NCI-H510A (cell line): ENCODE data around the gene AP5B1.
"Not testable (repeated sequence)": the region's sequence is repeated elsewhere in the genome, so short reads cannot be mapped to it uniquely, and the experiment has no call there.

Experiments used
- DNase-seq: peaks from one replicate; lab custom pipeline; 2025; lab: John Stamatoyannopoulos, UW

AP5B1 gene

GRCh38 chr11:65785319-65786007 is 4.7 kb upstream of the AP5B1 start:
- DNase-seq = no peak

- DNase-seq = no peak
Observed at GRCh38 chr11:65782816-65783228, 2.0 kb upstream of the AP5B1 start.

- no peak for DNase-seq
Observed at GRCh38 chr11:65781962-65782815, 1.4 kb upstream of the AP5B1 start.

GRCh38 chr11:65781152-65781961 is 581 bp upstream of the AP5B1 start:
- DNase-seq = no peak

GRCh38 chr11:65779919-65780769 is 632 bp downstream of the AP5B1 start:
- DNase-seq = peak; percentile 54

GRCh38 chr11:65779669-65779918 is 1.2 kb downstream of the AP5B1 start:
- DNase-seq = no peak

- no peak for DNase-seq
Observed at GRCh38 chr11:65778901-65779668, 1.7 kb downstream of the AP5B1 start.

GRCh38 chr11:65778431-65778900 is 2.3 kb downstream of the AP5B1 start:
- DNase-seq = no peak

- DNase-seq = no peak
Observed at GRCh38 chr11:65777821-65778361, 2.9 kb downstream of the AP5B1 start.

GRCh38 chr11:65777241-65777640 is 3.5 kb downstream of the AP5B1 start:
- no peak for DNase-seq

- no peak for DNase-seq
Observed at GRCh38 chr11:65776710-65777141, 4.0 kb downstream of the AP5B1 start.

- no peak for DNase-seq
Observed at GRCh38 chr11:65776196-65776595, 4.6 kb downstream of the AP5B1 start.

- DNase-seq = no peak
Observed at GRCh38 chr11:65774525-65775306, 6.1 kb downstream of the AP5B1 start.

- no peak for DNase-seq
Observed at GRCh38 chr11:65773784-65774411, 6.9 kb downstream of the AP5B1 start.

GRCh38 chr11:65771589-65772112 is 9.1 kb downstream of the AP5B1 start:
- DNase-seq = no peak

GRCh38 chr11:65770951-65771567 is 9.7 kb downstream of the AP5B1 start:
- no peak for DNase-seq

- DNase-seq = not testable (repeated sequence)
Observed at GRCh38 chr11:65767806-65768205, 13.0 kb downstream of the AP5B1 start.

- no peak for DNase-seq
Observed at GRCh38 chr11:65767406-65767805, 13.4 kb downstream of the AP5B1 start.

- no peak for DNase-seq
Observed at GRCh38 chr11:65766535-65766934, 14.2 kb downstream of the AP5B1 start.
